H9 (cell line): ENCODE results near the gene FOXN1. TPM values are rescaled to one million over a fixed set of nuclear protein-coding genes. Genes with fewer than 3 reads are reported as not detected.

Experiments
- DNase-seq: peaks from one replicate; pipeline ENCODE4 v3.0.0-alpha.2; 2017
- H2AFZ ChIP-seq: one replicate; pipeline ENCODE4 v1.6.1; 2013; ENCODE audit warnings: mild to moderate bottlenecking, low read length, control low read depth, moderate library complexity
- H2AK5ac ChIP-seq: 2 replicates; pipeline ENCODE4 v1.6.1; 2013; ENCODE audit warnings: low read length, control low read depth, mixed read lengths; ENCODE audit not compliant: insufficient read length
- H2BK120ac ChIP-seq: one replicate; pipeline ENCODE4 v1.6.1; 2013; ENCODE audit warnings: low read depth, mild to moderate bottlenecking, low read length, control low read depth, inconsistent platforms; ENCODE audit not compliant: poor library complexity, severe bottlenecking
- H2BK12ac ChIP-seq: 2 replicates; pipeline ENCODE4 v1.6.1; 2013; ENCODE audit warnings: low read length, control low read depth, mixed read lengths, low read depth; ENCODE audit not compliant: insufficient read length
- H2BK15ac ChIP-seq: 2 replicates; pipeline ENCODE4 v1.6.1; 2013; ENCODE audit warnings: low read depth, low read length, control low read depth
- H2BK20ac ChIP-seq: one replicate; pipeline ENCODE4 v1.6.1; 2013; ENCODE audit warnings: low read depth, mild to moderate bottlenecking, low read length, control low read depth, inconsistent platforms; ENCODE audit not compliant: poor library complexity, severe bottlenecking
- H2BK5ac ChIP-seq: 2 replicates; pipeline ENCODE4 v1.6.1; 2013; ENCODE audit warnings: low read length, control low read depth, mixed read lengths; ENCODE audit not compliant: insufficient read length
- H3K14ac ChIP-seq: 2 replicates; pipeline ENCODE4 v1.6.1; 2013; ENCODE audit warnings: low read length, control low read depth; ENCODE audit not compliant: insufficient read depth
- H3K18ac ChIP-seq: 2 replicates; pipeline ENCODE4 v1.6.1; 2013; ENCODE audit warnings: low read depth, mild to moderate bottlenecking, mixed read lengths, low read length, control low read depth; ENCODE audit not compliant: insufficient read length
- H3K23ac ChIP-seq: 2 replicates; pipeline ENCODE4 v1.6.1; 2013; ENCODE audit warnings: low read length, control low read depth, mixed read lengths, low read depth; ENCODE audit not compliant: insufficient read length
- H3K23me2 ChIP-seq: 2 replicates; pipeline ENCODE4 v1.6.1; 2013; ENCODE audit warnings: low read depth, mild to moderate bottlenecking, mixed read lengths, low read length, control low read depth; ENCODE audit not compliant: insufficient read length, poor library complexity, severe bottlenecking
- H3K27ac ChIP-seq: 2 replicates; pipeline ENCODE4 v1.5.1; 2013; ENCODE audit warnings: low read length, control low read depth, mixed read lengths, low read depth; ENCODE audit not compliant: insufficient read length
- H3K27me3 ChIP-seq: 2 replicates; pipeline ENCODE4 v1.6.1; 2013; ENCODE audit warnings: low read length, control low read depth, inconsistent platforms; ENCODE audit not compliant: insufficient read depth
- H3K4ac ChIP-seq: 2 replicates; pipeline ENCODE4 v1.6.1; 2013; ENCODE audit warnings: low read depth, mild to moderate bottlenecking, control low read depth, inconsistent platforms, low read length, moderate library complexity
- H3K4me1 ChIP-seq: 2 replicates; pipeline ENCODE4 v1.6.1; 2013; ENCODE audit warnings: low read length, control low read depth, inconsistent platforms; ENCODE audit not compliant: insufficient read depth
- H3K4me2 ChIP-seq: 2 replicates; pipeline ENCODE4 v1.6.1; 2013; ENCODE audit warnings: low read length, control low read depth, mixed read lengths; ENCODE audit not compliant: insufficient read length, insufficient read depth
- H3K56ac ChIP-seq: 2 replicates; pipeline ENCODE4 v1.6.1; 2013; ENCODE audit warnings: low read depth, mild to moderate bottlenecking, mixed read lengths, low read length, control low read depth; ENCODE audit not compliant: insufficient read length
- H3K79me1 ChIP-seq: 2 replicates; pipeline ENCODE4 v1.6.1; 2013; ENCODE audit warnings: low read depth, mild to moderate bottlenecking, moderate library complexity, low read length, control low read depth, inconsistent platforms; ENCODE audit not compliant: insufficient read depth, poor library complexity, severe bottlenecking
- H3K79me2 ChIP-seq: 2 replicates; pipeline ENCODE4 v1.6.1; 2013; ENCODE audit warnings: low read length, control low read depth, inconsistent platforms; ENCODE audit not compliant: insufficient read depth
- H3K9ac ChIP-seq: 2 replicates; pipeline ENCODE4 v1.6.1; 2013; ENCODE audit warnings: low read length, control low read depth, mixed read lengths; ENCODE audit not compliant: insufficient read length; ENCODE audit errors: extremely low read depth
- H3K9me3 ChIP-seq: one replicate; pipeline ENCODE4 v1.6.1; 2013; ENCODE audit warnings: low read depth, low read length, inconsistent platforms; ENCODE audit not compliant: control insufficient read depth
- H3T11ph ChIP-seq: one replicate; pipeline ENCODE4 v1.6.1; 2013; ENCODE audit warnings: mild to moderate bottlenecking, low read length, control low read depth, inconsistent platforms
- H4K20me1 ChIP-seq: one replicate; pipeline ENCODE4 v1.6.1; 2013; ENCODE audit not compliant: control insufficient read depth, insufficient read length, insufficient read depth
- H4K5ac ChIP-seq: 2 replicates; pipeline ENCODE4 v1.6.1; 2013; ENCODE audit warnings: low read depth, mild to moderate bottlenecking, mixed read lengths, low read length, control low read depth; ENCODE audit not compliant: insufficient read length
- H4K8ac ChIP-seq: replicated peaks from 2 replicates; pipeline ENCODE4 v1.6.1; 2013; ENCODE audit warnings: low read length, control low read depth, mixed read lengths, low read depth; ENCODE audit not compliant: insufficient read length
- H4K91ac ChIP-seq: 2 replicates; pipeline ENCODE4 v1.6.1; 2013; ENCODE audit warnings: low read depth, mild to moderate bottlenecking, moderate library complexity, mixed read lengths, low read length, control low read depth; ENCODE audit not compliant: insufficient read length
- H3K27ac Mint-ChIP-seq, 3 experiments: 2 replicates in 2 of 3; 3 replicates in 1 of 3; pipeline ENCODE4 v1.8.0; 2020 to 2021; ENCODE audit warnings: mixed read lengths in 3 of 3, mild to moderate bottlenecking in 1 of 3, moderate library complexity in 1 of 3
- H3K27me3 Mint-ChIP-seq: 2 replicates; pipeline ENCODE4 v1.8.0; 2021; ENCODE audit warnings: low read depth, mild to moderate bottlenecking, moderate library complexity, mixed read lengths
- H3K36me3 Mint-ChIP-seq, 3 experiments: 2 replicates in 2 of 3; 3 replicates in 1 of 3; pipeline ENCODE4 v1.8.0; 2020 to 2021; ENCODE audit warnings: low read depth in 3 of 3, mixed read lengths in 3 of 3; ENCODE audit not compliant: insufficient read depth in 1 of 3
- H3K4me1 Mint-ChIP-seq, 2 experiments: 2 replicates each; pipeline ENCODE4 v1.8.0; 2020; ENCODE audit warnings: mixed read lengths in 2 of 2
- H3K4me3 Mint-ChIP-seq, 2 experiments: 2 replicates in 1 of 2; 3 replicates in 1 of 2; pipeline ENCODE4 v1.8.0; 2020 to 2021; ENCODE audit warnings: mild to moderate bottlenecking in 2 of 2, mixed read lengths in 2 of 2, moderate library complexity in 1 of 2
- H3K9me3 Mint-ChIP-seq, 2 experiments: 2 replicates in 1 of 2; 3 replicates in 1 of 2; pipeline ENCODE4 v1.8.0; 2020; ENCODE audit warnings: mild to moderate bottlenecking in 2 of 2, mixed read lengths in 2 of 2, moderate library complexity in 1 of 2
- CTCF ChIP-seq: fragments of 200-600 bp; sonication (generic); conservative IDR thresholded peaks from 3 replicates; pipeline ENCODE4 v1.8.0; 2021; ENCODE audit warnings: antibody characterized with exemption, mild to moderate bottlenecking
- WGBS: extraction: QIAGEN DNeasy Blood & Tissue Kit; methylation state at CpG from one replicate; pipeline ENCODE4 v1.1.7; 2013; ENCODE audit warnings: missing lambda C conversion rate, low lambda C conversion rate, mixed read lengths; ENCODE audit not compliant: insufficient read length; ENCODE audit errors: extremely low coverage; 5-methylcytosine and 5-hydroxymethylcytosine counted together
- total RNA-seq: library from RNA; stranded (reverse); gene quantifications from 2 replicates; pipeline ENCODE4 v1.2.1, GENCODE V29; 2021

The FOXN1 gene
- total RNA-seq, 1 experiment from 2014 or later: not detected

- no peak overlapping the region for H3K4me2 ChIP-seq
- no peak overlapping the region for H3K14ac ChIP-seq
- no peaks in the 10 kb centered on the region for H3K79me2 ChIP-seq
- Mint-ChIP-seq H3K9me3 (no peaks in the 10 kb centered on the region), H3K4me1 (peaks cover 7 to 24% of the 10 kb centered on the region in 2 experiments), H3K36me3 (no peaks in the 10 kb centered on the region), H3K27ac (no peak overlapping the region), H3K27me3 (peaks cover 29% of the 10 kb centered on the region), H3K4me3 (no peak overlapping the region)
- no peaks in the 10 kb centered on the region for H3K9me3 ChIP-seq
- H3K23me2 ChIP-seq: no peaks in the 10 kb centered on the region
- no peak for TF ChIP-seq CTCF
- no peak overlapping the region for H2BK12ac ChIP-seq
- no peak overlapping the region for H2BK20ac ChIP-seq
- no peak overlapping the region for H4K91ac ChIP-seq
- no peaks in the 10 kb centered on the region; the same call in 1 of the 2 replicates for H3K4me1 ChIP-seq
- no peak for DNase-seq
- H2BK120ac ChIP-seq: no peak overlapping the region
- no peak overlapping the region for H2BK15ac ChIP-seq
- no peak overlapping the region for H4K5ac ChIP-seq
- no peak overlapping the region for H3K23ac ChIP-seq
- no peak overlapping the region for H3K27ac ChIP-seq
- no peak overlapping the region for H3T11ph ChIP-seq
- no CpG with 5 or more reads among the region's 7 CpGs for WGBS
- H4K8ac ChIP-seq: no peak overlapping the region
- no peaks in the 10 kb centered on the region; the same call in 1 of the 2 replicates for H3K27me3 ChIP-seq
- no peaks in the 10 kb centered on the region for H3K79me1 ChIP-seq
- H3K4ac ChIP-seq: no peak overlapping the region
- H2AK5ac ChIP-seq: no peak overlapping the region
- no peaks in the 10 kb centered on the region for H4K20me1 ChIP-seq
- H2BK5ac ChIP-seq: no peak overlapping the region
- no peak overlapping the region for H2AFZ ChIP-seq
- H3K9ac ChIP-seq: no peak overlapping the region
- no peak overlapping the region for H3K18ac ChIP-seq
- H3K56ac ChIP-seq: no peak overlapping the region
Measured at GRCh38 chr17:28470266-28470913, 35.8 kb upstream of the FOXN1 start.
